IPS-15b (cell line): Measurements from ENCODE around the gene COL27A1.
"Not testable (repeated sequence)": the region's sequence is repeated elsewhere in the genome, so short reads cannot be mapped to it uniquely, and the experiment has no call there.

Source experiments
- H3K27me3 ChIP-seq: one replicate; pipeline ENCODE4 v1.6.1; 2013; ENCODE audit warnings: low read length; ENCODE audit not compliant: control insufficient read depth, insufficient read depth
- H3K36me3 ChIP-seq: one replicate; pipeline ENCODE4 v1.6.1; 2013; ENCODE audit warnings: low read length; ENCODE audit not compliant: control insufficient read depth, insufficient read depth
- H3K4me1 ChIP-seq: one replicate; pipeline ENCODE4 v1.6.1; 2013; ENCODE audit warnings: mild to moderate bottlenecking, low read length; ENCODE audit not compliant: control insufficient read depth, insufficient read depth
- H3K4me3 ChIP-seq: one replicate; pipeline ENCODE4 v1.5.1; 2013; ENCODE audit warnings: low read depth, low read length
- H3K9ac ChIP-seq: one replicate; pipeline ENCODE4 v1.6.1; 2013; ENCODE audit warnings: low read depth, mild to moderate bottlenecking, low read length
- H3K9me3 ChIP-seq: one replicate; pipeline ENCODE4 v1.6.1; 2013; ENCODE audit warnings: mild to moderate bottlenecking, low read length; ENCODE audit not compliant: control insufficient read depth, insufficient read depth

The COL27A1 gene

DNA sequence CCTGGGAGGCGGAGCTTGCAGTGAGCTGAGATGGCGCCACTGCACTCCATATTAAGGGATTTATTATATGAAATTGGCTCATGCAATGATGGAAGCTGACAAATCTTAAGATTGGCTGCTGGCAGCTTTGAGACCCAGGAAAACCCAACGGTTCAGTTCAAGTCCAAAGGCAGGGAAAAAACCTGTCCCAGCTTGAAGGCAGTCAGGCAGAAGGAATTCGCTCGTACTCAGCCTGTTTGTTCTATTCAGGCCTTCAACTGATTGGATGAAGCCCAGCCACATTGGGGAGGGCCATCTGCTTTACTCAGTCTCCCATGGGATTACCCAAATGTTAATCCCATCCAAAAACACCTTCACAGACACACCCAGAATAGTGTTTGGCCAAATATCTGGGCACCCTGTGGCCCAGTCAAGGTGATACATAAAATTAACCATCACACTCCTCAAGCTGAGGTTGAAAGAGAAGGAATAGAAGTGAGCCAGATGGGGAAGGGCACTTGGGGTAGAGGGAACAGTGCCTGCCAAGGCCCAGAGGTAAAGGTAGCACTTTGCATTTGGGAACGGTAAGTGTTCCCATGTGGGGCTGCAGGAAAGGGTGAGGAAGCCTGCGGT lies 159.0 kb downstream of the COL27A1 start:
- Histone ChIP-seq H3K9ac (no peak overlapping the region), H3K9me3 (no peaks in the 10 kb centered on the region), H3K4me1 (no peaks in the 10 kb centered on the region), H3K27me3 (no peaks in the 10 kb centered on the region), H3K36me3 (peaks cover 3% of the 10 kb centered on the region), H3K4me3 (no peak overlapping the region)

- Histone ChIP-seq H3K9me3 (no peaks in the 10 kb centered on the region), H3K36me3 (peaks cover 3% of the 10 kb centered on the region), H3K9ac (no peak overlapping the region)
These were observed 159.8 kb downstream of the COL27A1 start for GRCh38 chr9:114314881-114315722.

GRCh38 chr9:114315723-114316363 lies 160.5 kb downstream of the COL27A1 start:
- no peaks in the 10 kb centered on the region for H3K4me1 ChIP-seq
- H3K4me3 ChIP-seq, result no peak overlapping the region
- no peaks in the 10 kb centered on the region for H3K9me3 ChIP-seq
- peaks cover under 1% of the 10 kb centered on the region for H3K36me3 ChIP-seq
- no peak overlapping the region for H3K9ac ChIP-seq
- no peaks in the 10 kb centered on the region for H3K27me3 ChIP-seq

More at GRCh38 chr9:114314881-114315722, 159.8 kb downstream of the COL27A1 start:
- H3K27me3 ChIP-seq, result no peaks in the 10 kb centered on the region
- H3K4me1 ChIP-seq, result no peaks in the 10 kb centered on the region
- H3K4me3 ChIP-seq, result no peak overlapping the region

- Histone ChIP-seq H3K4me1 (no peaks in the 10 kb centered on the region), H3K27me3 (no peaks in the 10 kb centered on the region), H3K36me3 (no peaks in the 10 kb centered on the region), H3K4me3 (no peak overlapping the region), H3K9ac (no peak overlapping the region), H3K9me3 (no peaks in the 10 kb centered on the region)
These were observed 161.4 kb downstream of the COL27A1 start for GRCh38 chr9:114316605-114317230.

GRCh38 chr9:114317665-114318357 lies 162.5 kb downstream of the COL27A1 start:
- Histone ChIP-seq H3K9me3 (no peaks in the 10 kb centered on the region), H3K27me3 (no peaks in the 10 kb centered on the region), H3K4me3 (no peak overlapping the region), H3K9ac (no peak overlapping the region), H3K4me1 (no peaks in the 10 kb centered on the region), H3K36me3 (no peaks in the 10 kb centered on the region)

GRCh38 chr9:114318416-114318815 lies 163.1 kb downstream of the COL27A1 start:
- Histone ChIP-seq H3K9me3 (no peaks in the 10 kb centered on the region), H3K9ac (no peak overlapping the region), H3K36me3 (no peaks in the 10 kb centered on the region)

GRCh38 chr9:114319147-114319546 lies 163.8 kb downstream of the COL27A1 start:
- Histone ChIP-seq H3K9ac (no peak overlapping the region), H3K36me3 (no peaks in the 10 kb centered on the region), H3K9me3 (no peaks in the 10 kb centered on the region), H3K4me1 (no peaks in the 10 kb centered on the region), H3K27me3 (no peaks in the 10 kb centered on the region), H3K4me3 (no peak overlapping the region)

More at GRCh38 chr9:114318416-114318815, 163.1 kb downstream of the COL27A1 start:
- no peak overlapping the region for H3K4me3 ChIP-seq
- no peaks in the 10 kb centered on the region for H3K4me1 ChIP-seq
- H3K27me3 ChIP-seq, result no peaks in the 10 kb centered on the region

- H3K36me3 ChIP-seq, H3K4me3 ChIP-seq, H3K9me3 ChIP-seq, H3K27me3 ChIP-seq, H3K4me1 ChIP-seq, H3K9ac ChIP-seq: not testable (repeated sequence)
These were observed 165.4 kb downstream of the COL27A1 start for GRCh38 chr9:114320710-114321109.

GRCh38 chr9:114321759-114322158 lies 166.4 kb downstream of the COL27A1 start:
- no peaks in the 10 kb centered on the region for H3K27me3 ChIP-seq
- H3K4me3 ChIP-seq, result no peak overlapping the region
- no peaks in the 10 kb centered on the region for H3K36me3 ChIP-seq
- H3K9ac ChIP-seq, result no peak overlapping the region
- no peaks in the 10 kb centered on the region for H3K9me3 ChIP-seq
- H3K4me1 ChIP-seq, result no peaks in the 10 kb centered on the region

DNA sequence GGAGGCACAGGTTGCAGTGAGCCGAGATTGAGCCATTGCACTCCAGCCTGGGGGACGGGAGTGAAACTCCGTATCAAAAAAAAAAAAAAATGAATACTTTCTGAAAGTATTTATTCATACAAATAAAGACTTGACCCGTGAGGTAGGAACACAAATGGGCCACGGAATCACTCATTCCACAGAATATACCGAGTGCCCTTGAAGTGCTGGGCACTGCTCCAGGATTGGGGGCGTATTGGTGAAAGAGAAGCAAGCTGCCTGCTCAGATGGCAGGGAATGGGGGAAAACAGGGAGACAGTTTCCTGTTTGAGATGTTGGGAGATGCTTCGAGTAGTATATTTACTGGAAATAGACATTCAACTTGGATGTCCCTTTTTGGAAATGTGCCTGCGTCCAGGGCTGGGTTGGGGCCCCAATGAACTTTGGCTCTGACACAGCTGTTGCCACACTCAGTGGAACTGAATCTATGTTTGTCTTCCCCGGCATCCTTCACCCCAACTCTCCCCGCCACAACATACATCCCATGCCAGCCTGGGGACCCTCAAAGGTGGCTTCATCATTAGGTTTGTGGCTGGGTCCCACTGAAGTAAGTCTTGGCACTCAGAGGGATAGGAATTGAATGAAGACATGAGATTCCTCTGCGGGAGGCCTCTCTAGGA lies 167.0 kb downstream of the COL27A1 start:
- H3K27me3 ChIP-seq, H3K36me3 ChIP-seq, H3K4me1 ChIP-seq, H3K9me3 ChIP-seq, H3K9ac ChIP-seq, H3K4me3 ChIP-seq: not testable (repeated sequence)
